ENCODE data around the gene FEV.

GRCh38 chr2:219023045-219023605 lies 38.1 kb upstream of the FEV start:
- TF ChIP-seq CTCF (IDR thresholded peaks at IDR 0.05) (no peak), POLR2A (IDR thresholded peaks at IDR 0.05) (no peak), EP300 (IDR thresholded peaks at IDR 0.05) (no peak)
